CD4-positive, alpha-beta T cell treated with Interferon gamma for 1 hour (primary cell): ENCODE data around the gene METTL15.
"Not testable (repeated sequence)": the region's sequence is repeated elsewhere in the genome, so short reads cannot be mapped to it uniquely, and the experiment has no call there.

ENCODE experiments used
- DNase-seq: peaks from one replicate; pipeline ENCODE4 v3.0.0-alpha.2; 2020

The METTL15 gene

DNA sequence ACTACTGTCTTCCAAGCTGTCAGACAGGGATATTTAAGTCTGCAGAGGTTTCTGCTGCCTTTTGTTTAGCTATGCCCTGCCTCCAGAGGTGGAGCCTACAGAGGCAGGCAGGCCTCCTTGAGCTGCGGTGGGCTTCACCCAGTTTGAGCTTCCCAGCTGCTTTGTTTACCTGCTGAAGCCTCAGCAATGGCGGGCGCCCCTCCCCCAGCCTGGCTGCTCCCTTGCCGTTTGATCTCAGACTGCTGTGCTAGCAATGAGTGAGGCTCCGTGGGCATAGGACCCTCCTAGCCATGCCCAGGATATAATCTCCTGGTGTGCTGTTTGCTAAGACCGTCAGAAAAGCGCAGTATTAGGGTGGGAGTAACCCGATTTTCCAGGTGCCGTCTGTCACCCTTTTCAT lies 113.9 kb downstream of the METTL15 start:
- not testable (repeated sequence) for DNase-seq

DNA sequence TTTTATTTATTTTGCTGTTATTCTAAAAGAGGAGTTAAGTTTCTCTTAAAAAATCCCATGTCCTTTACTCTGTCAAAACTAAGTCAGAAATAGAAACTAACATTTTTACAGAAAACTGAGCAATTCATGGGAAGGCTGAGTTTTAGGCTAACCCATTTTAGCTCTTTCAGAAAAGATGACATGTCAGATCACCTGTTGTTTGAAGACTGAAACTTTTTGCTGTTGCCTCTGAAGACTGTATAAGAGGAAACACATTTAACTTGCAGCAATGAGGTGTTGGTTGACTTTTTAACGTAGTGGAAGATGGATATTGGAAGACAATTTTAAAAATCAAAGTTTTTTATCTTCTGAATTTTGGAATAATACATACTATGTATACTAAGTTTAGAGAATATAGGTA lies 115.4 kb downstream of the METTL15 start:
- DNase-seq, result no peak

DNA sequence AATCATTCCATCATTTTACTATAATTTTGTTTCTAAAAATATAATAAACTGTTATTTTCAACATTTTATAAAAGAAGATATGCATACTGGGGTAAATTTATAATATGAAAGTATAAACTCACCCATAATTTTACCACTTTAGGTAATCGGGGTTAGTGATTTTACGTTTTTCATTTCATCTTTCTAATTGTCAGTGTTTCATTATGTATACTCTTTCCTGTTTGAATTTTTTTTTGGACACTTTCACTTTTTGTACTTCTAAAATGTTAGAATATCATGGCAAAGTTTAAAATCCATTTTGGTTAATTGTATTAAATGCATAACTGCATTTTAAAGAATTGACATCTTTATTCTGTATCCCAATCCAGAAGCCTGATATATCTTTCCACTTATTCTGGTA lies 115.8 kb downstream of the METTL15 start:
- no peak for DNase-seq

DNA sequence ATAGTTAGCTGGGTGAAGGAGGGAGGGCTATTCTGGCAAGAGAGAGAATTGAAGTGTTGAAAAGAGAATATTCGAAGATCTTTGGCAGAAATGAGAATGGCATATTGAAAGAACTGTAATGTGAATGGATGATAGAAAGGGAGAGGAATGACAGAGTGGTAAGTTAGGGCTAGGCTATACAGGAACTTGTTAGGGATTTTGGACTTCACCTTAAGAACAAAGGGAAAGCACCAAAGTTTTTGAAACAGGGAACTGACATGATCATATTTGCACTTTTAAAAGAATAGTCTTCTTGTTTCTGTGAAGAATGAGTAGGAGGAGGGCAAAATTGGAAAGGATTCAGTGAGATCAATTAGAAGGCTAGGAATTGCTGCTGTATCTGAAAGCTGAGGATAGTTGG lies 119.3 kb downstream of the METTL15 start:
- DNase-seq, result no peak

DNA sequence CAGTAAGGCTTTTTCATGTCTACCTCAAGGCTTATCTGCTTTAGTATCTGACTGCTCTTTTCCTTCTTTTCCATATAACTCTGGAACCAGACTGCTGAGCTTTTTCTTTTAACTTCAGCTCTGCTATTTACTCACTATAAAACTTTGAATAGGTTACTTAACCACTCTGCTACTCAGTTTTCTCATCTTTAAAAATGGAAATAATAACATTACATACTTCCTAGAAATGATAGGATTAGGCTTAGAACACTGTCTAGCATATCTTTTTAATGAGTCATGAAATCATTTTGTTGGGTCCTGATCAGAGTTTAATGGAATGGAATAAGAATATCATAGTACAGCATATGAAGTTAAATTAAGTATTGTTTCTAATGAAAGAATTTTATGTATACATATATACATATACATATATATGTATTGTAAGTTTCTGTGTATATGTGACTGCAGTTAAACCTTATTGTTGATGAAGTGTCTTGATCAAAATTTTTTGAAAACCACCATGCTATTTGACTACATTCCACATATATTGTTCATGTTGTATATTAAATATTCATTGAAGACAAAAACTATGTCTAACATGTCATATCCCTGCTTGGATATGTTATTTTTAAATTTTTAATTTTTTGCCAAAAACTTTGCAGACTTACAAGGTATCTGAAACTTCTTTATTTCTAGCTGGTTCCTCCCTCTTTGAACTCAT lies 120.2 kb downstream of the METTL15 start:
- no peak for DNase-seq

DNA sequence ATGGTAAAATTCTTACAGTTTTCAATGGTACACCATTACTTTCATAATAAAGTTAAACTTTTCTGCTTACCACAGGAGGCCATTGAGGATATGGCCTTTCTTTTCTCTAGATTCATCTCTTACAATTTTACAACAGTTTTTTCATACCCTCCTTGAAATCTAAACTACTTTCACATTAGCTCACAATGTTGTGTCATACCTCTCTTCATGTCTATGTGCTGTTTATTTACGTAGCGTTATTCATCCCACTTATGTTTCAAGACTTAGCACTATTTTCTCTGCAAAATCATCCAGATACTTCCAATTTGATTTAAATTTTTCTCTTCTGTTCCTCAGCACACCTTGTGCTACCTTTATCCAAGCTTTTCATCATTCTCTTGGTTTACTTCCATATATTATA lies 123.3 kb downstream of the METTL15 start:
- no peak for DNase-seq

DNA sequence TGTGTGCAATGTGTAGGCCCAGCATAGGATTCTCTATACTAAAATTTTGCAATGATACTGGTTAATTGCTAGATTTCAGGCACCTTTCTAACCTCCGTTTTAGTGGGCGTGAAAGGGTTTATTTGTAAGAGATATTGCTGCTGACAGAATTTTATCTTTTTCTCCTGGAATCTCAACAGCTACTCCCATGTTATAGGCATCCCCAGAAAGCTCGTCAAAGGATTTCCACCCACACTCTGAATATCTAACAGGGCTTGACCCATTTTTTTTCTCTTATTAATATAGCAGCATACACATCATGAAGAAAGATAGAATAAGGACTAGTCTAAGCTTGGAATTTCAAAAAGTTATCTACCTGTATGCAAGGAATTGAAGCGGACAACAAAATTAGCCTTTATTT lies 124.5 kb downstream of the METTL15 start:
- no peak for DNase-seq

DNA sequence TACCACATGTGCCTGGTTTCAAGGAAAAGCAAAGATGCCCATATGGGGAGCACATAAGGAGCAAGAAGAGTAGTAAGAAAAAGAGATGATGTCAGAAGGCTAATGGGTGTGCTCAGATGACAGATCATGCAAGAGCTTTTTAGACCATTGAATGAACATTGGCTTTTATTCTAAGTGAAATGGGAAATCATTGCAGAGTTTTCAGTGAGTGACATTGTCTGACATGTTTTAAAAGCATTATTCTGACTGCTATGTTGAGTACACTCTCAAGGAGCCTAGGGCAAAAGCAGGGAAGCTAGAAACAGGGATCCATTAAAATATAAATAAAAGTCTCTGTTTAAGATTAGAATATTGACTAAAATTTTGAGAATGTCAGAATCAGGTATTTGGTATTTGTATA lies 133.6 kb downstream of the METTL15 start:
- DNase-seq, result no peak

DNA sequence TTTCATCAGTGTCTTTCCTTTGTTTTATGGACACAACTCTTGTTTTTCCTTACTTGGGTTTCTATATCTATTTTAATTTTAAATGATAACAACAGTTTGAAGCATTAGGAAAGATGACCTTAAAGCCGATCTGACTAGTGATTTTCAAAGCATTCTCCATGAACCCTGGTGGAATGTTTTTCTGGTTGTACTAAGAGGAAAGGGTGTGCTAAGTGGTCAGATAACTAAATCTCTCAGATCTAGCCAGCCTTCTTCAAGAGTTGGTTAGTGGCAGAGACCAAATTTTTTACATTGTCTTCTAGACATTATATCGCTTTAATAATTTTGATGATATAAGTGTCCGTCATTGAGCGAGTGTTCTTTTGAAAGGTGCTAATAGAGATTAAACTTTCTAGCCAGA lies 134.4 kb downstream of the METTL15 start:
- DNase-seq, result no peak

DNA sequence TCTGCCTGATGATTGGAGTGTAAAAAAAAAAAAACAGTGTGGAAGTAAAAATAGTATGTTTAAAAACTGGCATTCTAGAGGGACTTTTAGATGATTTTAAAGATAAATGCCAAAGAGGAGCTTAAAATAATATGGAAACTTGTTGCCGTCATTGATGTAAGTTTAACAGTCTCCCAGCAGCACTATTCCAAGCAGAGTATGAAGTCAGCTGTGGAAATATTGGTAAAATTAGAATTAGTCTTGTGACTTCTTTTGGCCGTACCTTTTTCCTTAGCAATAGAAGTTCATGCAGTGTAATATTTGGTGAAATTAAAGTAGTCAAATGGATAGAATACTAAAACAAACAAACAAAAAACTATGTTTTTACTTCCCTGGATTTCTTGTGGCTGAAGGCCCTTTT lies 134.9 kb downstream of the METTL15 start:
- DNase-seq, result no peak

DNA sequence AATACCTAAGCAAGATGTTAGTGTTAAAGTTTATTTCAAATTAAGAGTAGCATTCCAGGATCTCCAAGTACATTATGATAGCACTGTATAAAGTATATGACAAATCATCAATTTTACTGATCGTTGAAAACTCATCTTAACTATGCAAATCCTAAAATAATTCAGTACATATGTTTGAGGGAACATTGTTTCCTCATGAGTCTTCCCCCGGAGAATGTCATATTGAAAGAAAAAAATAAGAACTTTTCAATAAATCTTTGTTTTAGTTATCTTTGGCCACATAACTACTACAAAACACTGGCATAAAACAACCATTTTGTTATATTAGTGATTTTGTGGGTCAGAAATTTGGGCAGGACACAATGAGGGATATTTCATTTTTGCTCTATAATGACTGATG lies 135.4 kb downstream of the METTL15 start:
- DNase-seq, result no peak

DNA sequence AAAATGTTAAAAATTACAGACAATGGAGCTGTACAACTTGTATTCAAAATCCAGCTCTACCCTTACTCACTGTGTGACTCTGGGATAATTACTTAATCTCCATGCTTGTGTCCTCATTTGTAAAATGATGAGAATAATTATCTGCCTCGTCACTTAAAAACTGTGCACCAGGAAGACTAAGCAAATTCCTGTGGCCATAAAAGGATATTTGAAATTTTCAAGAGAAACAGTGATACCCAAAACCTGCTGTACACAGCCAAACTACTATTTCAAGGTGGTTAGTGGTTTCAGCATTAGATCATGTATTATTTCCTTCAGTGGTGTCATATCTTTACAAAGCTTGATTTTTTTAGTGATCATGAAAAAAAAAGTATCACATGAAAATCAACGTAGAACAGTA lies 136.9 kb downstream of the METTL15 start:
- no peak for DNase-seq

DNA sequence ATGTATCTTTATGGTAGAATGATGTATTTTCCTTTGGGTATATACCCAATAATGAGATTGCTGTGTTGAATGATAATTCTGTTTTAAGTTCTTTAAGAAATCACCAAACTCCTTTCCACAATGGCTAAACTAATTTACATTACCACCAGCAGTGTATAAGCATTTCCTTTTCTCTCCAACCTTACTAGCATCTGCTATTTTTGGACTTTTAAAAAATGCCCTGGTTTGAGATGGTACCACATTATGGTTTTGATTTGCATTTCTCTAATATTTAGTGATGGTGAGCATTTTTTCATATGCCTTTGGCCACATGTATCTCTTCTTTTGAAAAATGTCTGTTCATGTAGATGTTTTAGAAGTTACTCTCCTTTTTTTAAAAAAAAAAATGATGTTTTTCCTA lies 142.0 kb downstream of the METTL15 start:
- no peak for DNase-seq

DNA sequence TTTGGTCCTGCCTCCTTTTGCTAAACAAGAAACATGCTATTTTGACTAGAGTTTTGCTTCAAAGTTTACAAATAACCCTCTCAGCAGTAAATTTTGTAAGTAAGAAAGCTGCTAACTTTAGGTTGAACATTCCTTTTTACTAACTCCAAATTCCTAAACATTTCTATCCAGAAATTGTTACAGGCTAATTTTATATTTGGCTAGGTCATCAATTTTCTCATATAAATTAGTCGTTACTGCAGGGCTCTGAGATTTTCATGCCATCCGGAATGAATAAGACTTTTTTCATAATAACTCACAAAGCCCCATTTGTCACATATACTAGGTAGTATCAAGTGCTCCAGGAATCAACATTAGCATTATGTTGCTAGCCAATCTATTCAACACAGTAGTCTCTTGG lies 143.1 kb downstream of the METTL15 start:
- no peak for DNase-seq

DNA sequence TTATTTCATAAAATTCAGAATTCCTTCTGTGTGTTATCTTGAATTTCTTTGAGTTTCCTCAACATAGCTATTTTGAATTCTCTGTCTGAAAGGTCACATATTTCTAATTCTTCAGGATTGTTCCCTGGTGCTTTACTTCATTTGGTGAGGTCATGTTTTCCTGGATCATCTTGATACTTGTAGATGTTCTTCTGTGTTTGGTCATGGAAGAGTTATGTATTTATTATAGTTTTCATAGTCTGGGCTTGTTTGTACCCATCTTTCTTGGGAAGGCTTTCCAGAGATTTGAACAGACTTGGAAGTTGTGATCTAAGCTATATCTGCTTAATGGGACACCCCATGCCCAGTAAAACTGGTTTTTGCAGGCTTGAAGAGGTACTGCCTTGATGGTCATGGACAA lies 149.6 kb downstream of the METTL15 start:
- DNase-seq, result no peak

DNA sequence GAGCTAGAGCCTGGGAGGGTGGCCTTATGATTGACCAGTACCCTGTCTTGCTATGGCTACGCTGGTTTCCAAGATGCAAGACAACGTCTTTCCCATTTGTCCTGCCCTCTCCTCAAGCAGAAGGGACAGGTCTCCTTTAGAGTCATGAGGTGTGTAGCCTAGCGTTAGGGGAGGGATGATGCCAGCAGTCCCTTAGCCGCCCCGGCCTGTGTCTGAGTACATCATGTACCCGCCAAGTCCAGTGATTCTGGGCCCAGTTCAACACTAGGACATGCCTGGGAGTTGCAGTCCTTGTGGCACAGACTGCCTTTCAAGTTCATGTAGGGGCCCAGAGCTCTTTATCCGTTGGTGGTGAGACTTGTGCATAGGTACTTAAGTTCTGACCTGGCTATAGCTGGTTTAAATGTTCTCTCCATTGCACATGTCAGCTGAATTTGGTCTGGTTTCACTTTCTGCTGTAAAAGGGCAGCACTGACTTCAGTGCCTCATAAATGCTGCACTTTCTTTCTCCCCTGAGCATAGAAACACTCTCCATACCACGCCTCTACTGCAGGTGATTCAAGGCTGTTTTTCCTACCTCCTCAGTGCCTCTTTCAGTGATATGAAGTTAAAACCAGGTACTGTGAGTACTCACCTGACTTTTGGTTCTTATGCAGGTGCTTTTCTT lies 151.1 kb downstream of the METTL15 start:
- DNase-seq, result no peak

DNA sequence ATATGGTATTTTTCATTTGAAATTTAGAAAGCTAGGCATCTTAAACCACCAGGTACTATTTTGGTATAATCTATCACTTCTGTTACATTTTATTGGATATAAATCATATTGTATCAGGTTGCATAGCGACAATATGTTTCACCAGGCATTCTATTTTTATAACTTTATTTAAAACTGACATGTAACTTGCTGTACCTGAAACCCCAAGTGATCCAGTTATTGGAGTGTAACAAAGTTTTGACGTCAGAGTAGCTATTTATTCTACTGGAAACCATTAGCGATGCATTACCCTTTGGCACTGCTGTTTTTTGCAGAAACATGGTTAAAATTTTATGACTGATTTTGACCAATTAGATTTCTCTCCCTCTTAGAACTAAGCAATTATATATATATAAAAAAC lies 160.7 kb downstream of the METTL15 start:
- no peak for DNase-seq

DNA sequence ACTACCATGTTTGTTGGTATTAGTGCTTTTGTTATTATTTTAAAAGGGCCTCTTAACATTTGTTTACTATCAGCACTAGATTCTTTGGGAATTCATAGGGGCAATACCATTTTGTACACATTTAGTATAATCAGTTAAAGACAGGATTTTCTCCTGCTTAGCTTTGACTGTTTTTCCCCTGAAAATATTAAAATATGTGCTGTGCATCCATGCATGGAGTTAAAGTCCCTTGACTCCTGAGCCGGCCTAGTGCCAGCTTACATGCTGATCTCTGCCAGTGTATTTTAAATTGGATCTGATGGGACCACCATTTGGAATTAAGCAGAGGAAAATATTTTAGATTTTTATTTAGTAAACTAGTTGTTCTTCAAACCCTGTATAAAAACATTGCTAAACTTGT lies 161.4 kb downstream of the METTL15 start:
- no peak for DNase-seq

DNA sequence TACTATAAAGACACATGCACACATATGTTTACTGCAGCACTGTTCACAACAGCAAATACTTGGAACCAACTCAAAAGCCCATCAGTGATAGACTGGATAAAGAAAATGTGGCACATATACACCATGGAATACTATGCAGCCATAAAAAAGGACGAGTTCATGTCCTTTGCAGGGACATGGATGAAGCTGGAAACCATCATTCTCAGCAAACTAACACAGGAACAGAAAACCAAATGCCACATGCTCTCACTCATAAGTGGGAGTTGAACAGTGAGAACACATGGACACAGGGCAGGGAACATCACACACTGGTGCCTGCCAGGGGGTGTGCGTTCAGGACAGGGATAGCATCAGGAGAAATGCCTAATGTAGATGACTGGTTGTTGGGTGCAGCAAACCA lies 164.1 kb downstream of the METTL15 start:
- DNase-seq, result not testable (repeated sequence)

DNA sequence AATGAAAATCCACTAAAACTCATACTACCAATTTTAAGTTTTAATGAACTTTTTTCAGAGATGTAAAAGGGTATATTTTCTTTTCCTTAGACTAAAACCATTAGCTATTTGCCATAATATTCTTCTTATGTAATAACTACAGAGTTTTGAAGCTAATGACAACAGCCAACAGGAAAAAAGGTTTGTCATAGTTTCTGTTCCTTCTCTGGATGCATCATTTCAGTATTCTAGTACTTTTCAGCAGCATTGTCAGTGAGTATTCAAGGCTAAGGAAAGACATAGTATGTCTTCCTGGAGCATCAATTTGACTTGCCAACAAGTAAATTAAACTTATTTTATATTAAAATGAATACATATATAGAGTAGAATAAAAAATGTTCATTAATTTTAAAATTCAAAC lies 166.0 kb downstream of the METTL15 start:
- no peak for DNase-seq

DNA sequence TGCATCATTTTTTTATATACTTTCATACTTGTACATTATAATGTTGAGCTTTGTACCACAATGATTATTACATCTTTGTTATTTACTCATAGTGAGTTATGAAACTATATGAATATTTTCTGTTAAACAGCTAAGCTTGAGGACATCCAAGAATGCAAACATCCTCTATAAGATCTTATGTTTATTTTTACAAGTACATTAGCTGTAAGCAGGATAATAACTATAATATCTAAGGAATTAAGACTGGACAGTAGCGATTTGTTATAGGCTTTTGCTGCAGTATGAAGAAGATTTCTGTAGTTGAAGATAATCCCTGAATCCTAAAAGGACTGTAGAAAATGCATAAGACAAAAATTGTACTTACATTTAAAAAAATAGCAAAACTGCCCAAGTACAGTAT lies 176.0 kb downstream of the METTL15 start:
- no peak for DNase-seq

DNA sequence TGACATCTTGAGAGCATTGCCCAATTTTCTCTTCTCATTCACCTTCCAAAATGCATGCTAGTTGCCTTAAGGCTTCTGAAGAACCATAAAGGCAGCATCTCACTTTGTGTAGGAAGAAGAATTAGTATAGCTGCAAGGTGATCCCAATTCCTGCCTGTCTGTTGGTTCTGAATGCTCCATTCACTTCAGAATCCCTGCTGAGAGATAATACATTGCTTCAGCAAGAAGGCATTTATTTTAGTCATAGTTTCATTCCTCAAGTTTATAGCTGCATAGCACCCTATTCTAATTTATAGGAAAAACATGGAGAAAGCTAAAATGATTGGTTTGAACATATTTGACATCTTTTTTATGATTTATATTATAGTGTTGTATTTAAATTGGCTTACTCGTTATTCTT lies 181.3 kb downstream of the METTL15 start:
- DNase-seq, result no peak

DNA sequence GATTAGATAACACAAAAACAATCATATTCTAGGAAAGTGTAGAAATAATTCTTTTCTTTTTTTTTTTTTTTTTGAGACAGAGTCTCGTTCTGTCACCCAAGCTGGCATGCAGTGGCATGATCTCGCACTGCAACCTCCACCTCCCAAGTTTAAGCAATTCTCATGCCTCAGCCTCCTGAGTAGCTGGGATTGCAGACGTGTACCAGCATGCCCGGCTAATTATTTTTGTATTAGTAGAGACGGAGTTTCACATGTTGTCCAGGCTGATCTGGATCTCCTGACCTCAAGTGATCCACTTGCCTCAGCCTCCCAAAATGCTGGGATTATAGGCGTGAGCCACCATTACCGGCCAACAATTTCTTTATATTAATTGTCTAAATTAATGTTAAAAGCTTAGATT lies 182.8 kb downstream of the METTL15 start:
- not testable (repeated sequence) for DNase-seq

DNA sequence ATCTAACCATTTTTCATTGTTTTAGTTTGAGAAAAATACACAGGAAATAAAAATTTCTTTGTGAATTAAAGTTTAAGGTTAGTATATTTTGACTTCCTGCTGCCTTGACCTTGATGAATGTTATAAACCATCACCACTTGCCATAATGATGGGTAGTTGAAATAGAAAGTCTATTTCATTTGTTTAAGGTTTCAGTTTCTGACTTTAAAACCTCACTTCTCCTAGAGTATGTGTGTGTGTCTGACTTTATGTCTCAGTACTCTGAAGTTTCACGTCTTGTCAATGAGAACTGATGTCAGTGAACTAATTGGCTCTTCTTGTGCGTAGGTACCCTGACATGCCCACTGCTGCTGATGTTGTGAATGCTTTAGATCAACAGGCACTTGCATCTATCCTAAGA lies 188.2 kb downstream of the METTL15 start:
- DNase-seq, result no peak

DNA sequence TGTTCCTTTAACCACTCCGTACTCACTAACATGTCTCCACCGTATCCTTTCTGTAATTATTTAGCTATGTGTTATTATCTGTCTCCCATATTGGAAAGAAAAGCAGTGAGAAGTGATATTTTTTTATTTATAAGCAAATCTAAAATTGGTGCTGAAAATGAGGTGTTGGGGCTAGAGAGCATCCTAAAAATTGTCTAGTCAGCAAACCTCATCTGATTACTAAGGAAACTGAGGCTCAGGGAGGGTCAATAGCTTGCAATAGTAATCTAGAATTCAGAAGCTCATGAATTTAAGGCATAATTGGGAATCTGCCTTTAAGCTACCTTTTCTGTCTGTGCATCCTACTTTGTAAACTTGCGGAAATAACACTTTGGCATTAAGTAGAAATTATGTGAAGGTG lies 190.0 kb downstream of the METTL15 start:
- DNase-seq, result no peak
